Caco-2 (cell line): Measurements from ENCODE around the gene SMYD3. TPM values are rescaled to one million over a fixed set of nuclear protein-coding genes. Genes with fewer than 3 reads are reported as not detected.
A peak's percentile ranks its signal among the peaks of the same experiment; 100 is the strongest.

Experiments
- BruUV-seq: library from RNA; stranded (reverse); fragments of 400-500 nt; replicated peaks from 2 replicates; lab custom pipeline; 2021; lab: Mats Ljungman, UMichigan
- CTCF ChIA-PET: fragments of 300-600 bp; sonication (Branson Sonifier 250); formaldehyde crosslinking; loops from one replicate; lab custom pipeline; 2022; ENCODE audit warnings: antibody characterized with exemption; lab: Charles Lee
- POLR2A ChIA-PET: fragments of 300-600 bp; sonication (Branson Sonifier 250); formaldehyde crosslinking; loops from one replicate; lab custom pipeline; 2022; ENCODE audit warnings: antibody characterized with exemption; lab: Charles Lee
- DNase-seq, 2 experiments: peaks; one replicate each; pipeline versions ENCODE4 v3.0.0 to v3.0.0-alpha.2; 2020 to 2022
- H3K27me3 ChIP-seq: replicated peaks from 2 replicates; pipeline ENCODE4 v1.6.0; 2011; ENCODE audit warnings: low read length; ENCODE audit not compliant: control insufficient read depth, insufficient read depth
- H3K36me3 ChIP-seq: 2 replicates; pipeline ENCODE4 v1.5.1; 2011; ENCODE audit warnings: low read length; ENCODE audit not compliant: control insufficient read depth, insufficient read depth
- H3K4me1 ChIP-seq: fragments of 250-450 bp; sonication (Bioruptor Pico); 2 replicates; pipeline ENCODE4 v1.5.1; 2020; ENCODE audit warnings: mild to moderate bottlenecking
- H3K4me3 ChIP-seq: 2 replicates; pipeline ENCODE4 v1.5.1; 2011; ENCODE audit warnings: low read depth, mild to moderate bottlenecking, control low read depth, low read length
- H3K9me3 ChIP-seq: fragments of 250-450 bp; sonication (Bioruptor Pico); 2 replicates; pipeline ENCODE4 v1.5.1; 2020; ENCODE audit warnings: mild to moderate bottlenecking, moderate library complexity
- H3K27ac Mint-ChIP-seq: one replicate; pipeline ENCODE4 v1.8.0; 2022; ENCODE audit warnings: mixed read lengths; ENCODE audit not compliant: unreplicated experiment
- H3K27me3 Mint-ChIP-seq: one replicate; pipeline ENCODE4 v1.8.0; 2022; ENCODE audit warnings: mixed read lengths; ENCODE audit not compliant: insufficient read depth, unreplicated experiment
- H3K36me3 Mint-ChIP-seq: one replicate; pipeline ENCODE4 v1.8.0; 2022; ENCODE audit warnings: mild to moderate bottlenecking, mixed read lengths; ENCODE audit not compliant: insufficient read depth, unreplicated experiment
- H3K4me1 Mint-ChIP-seq: one replicate; pipeline ENCODE4 v1.8.0; 2022; ENCODE audit warnings: low read depth, mixed read lengths; ENCODE audit not compliant: unreplicated experiment
- H3K4me3 Mint-ChIP-seq: one replicate; pipeline ENCODE4 v1.8.0; 2022; ENCODE audit warnings: mild to moderate bottlenecking, moderate library complexity, mixed read lengths; ENCODE audit not compliant: unreplicated experiment
- H3K9me3 Mint-ChIP-seq: one replicate; pipeline ENCODE4 v1.8.0; 2022; ENCODE audit warnings: mixed read lengths; ENCODE audit not compliant: unreplicated experiment
- CTCF ChIP-seq, 2 experiments: fragments of 200-600 bp in 1 of 2; IDR thresholded peaks; 1 replicate in 1 of 2; 2 replicates in 1 of 2; pipeline versions ENCODE4 v1.5.1 to v1.8.0; 2011 to 2022; ENCODE audit warnings: antibody characterized with exemption in 1 of 2, control low read depth in 1 of 2, inconsistent platforms in 1 of 2, low read depth in 1 of 2, low read length in 1 of 2, mild to moderate bottlenecking in 1 of 2, moderate library complexity in 1 of 2; ENCODE audit not compliant: insufficient read depth in 1 of 2, severe bottlenecking in 1 of 2, unreplicated experiment in 1 of 2
- intact Hi-C: fragments of 100-400 bp; cut with micrococcal nuclease; formaldehyde crosslinking; loops from one replicate; pipeline ENCODE4 v1.10.0; 2022; ENCODE audit not compliant: unreplicated experiment
- total RNA-seq: library from RNA; stranded (reverse); gene quantifications from 2 replicates; pipeline ENCODE4 v1.2.3, GENCODE V29; 2022

SMYD3 gene
- total RNA-seq, 1 experiment from 2014 or later: 33.0 TPM

DNA sequence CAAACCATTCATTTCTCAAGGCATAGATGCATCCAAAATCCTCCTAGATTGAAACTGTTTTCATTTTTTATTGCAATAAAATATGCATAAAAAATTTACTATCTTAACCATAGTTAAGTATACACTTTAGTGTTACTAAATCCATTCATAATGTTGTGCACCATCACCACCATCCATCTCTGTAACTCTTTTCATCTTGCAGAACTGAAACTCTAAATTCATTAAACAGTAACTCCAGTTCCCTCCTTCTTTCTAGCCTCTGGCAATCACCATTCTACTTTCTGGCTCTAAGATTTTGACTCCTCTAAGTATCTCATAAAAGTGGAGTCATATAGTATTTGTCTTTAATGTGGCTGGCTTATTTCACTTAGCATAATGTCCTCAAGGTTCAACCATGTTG is 236.8 kb downstream of the SMYD3 start:
- H3K4me1 ChIP-seq: peaks cover 7% of the 10 kb centered on the region
- H3K9me3 Mint-ChIP-seq: peaks cover 10% of the 10 kb centered on the region
- no peak overlapping the region for H3K4me3 Mint-ChIP-seq
- ChIA-PET POLR2A (no interaction called here), CTCF (no interaction called here)
- DNase-seq: no peak
- H3K27me3 Mint-ChIP-seq: no peaks in the 10 kb centered on the region
- peaks cover 5% of the 10 kb centered on the region for H3K36me3 Mint-ChIP-seq
- no peak overlapping the region for H3K27ac Mint-ChIP-seq
- no peaks in the 10 kb centered on the region for H3K27me3 ChIP-seq
- H3K4me1 Mint-ChIP-seq: peaks cover 17% of the 10 kb centered on the region
- intact Hi-C loops: no loop called here
- H3K36me3 ChIP-seq: no peaks in the 10 kb centered on the region
- TF ChIP-seq CTCF (IDR thresholded peaks at IDR 0.05; ENCODE audit: insufficient read depth in 1 of 2, low read depth in 1 of 2, low read length in 1 of 2, severe bottlenecking in 1 of 2, unreplicated experiment in 1 of 2): no peak
- BruUV-seq: no TSS peak
- H3K9me3 ChIP-seq: peaks cover 4% of the 10 kb centered on the region; the same call in 1 of the 2 replicates
- no peak overlapping the region for H3K4me3 ChIP-seq

GRCh38 chr1:246269466-246269865 is 237.6 kb downstream of the SMYD3 start:
- Mint-ChIP-seq H3K27me3 (no peaks in the 10 kb centered on the region), H3K4me3 (no peak overlapping the region), H3K4me1 (peaks cover 17% of the 10 kb centered on the region), H3K36me3 (peaks cover 5% of the 10 kb centered on the region), H3K9me3 (peaks cover 10% of the 10 kb centered on the region), H3K27ac (no peak overlapping the region)
- TF ChIP-seq CTCF (IDR thresholded peaks at IDR 0.05; ENCODE audit: insufficient read depth in 1 of 2, low read depth in 1 of 2, low read length in 1 of 2, severe bottlenecking in 1 of 2, unreplicated experiment in 1 of 2): no peak
- intact Hi-C loops: no loop called here
- DNase-seq: no peak
- CTCF ChIA-PET: no interaction called here
- peaks cover 7% of the 10 kb centered on the region for H3K4me1 ChIP-seq
- peaks cover 4% of the 10 kb centered on the region; the same call in 1 of the 2 replicates for H3K9me3 ChIP-seq
- H3K27me3 ChIP-seq: no peaks in the 10 kb centered on the region
- POLR2A ChIA-PET: no interaction called here
- BruUV-seq: no TSS peak
- no peak overlapping the region for H3K4me3 ChIP-seq
- no peaks in the 10 kb centered on the region for H3K36me3 ChIP-seq

DNA sequence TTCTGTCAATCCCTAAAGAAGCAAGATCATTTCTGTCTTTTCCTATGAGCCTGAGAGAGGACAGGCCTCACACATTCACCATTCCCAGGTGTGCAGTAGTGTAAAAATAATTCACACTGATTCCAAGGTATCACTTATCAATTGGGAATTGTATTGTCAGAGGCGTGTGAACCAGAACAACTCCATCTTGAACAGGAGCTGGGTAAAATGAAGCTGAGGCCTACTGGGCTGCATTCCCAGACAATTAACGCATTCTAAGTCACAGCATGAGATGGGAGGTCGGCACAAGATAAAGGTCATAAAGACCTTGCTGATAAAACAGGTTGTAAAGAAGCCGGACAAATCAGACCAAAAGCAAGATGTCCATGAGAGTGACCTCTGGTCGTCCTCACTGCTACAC is 239.2 kb downstream of the SMYD3 start:
- Mint-ChIP-seq H3K36me3 (no peaks in the 10 kb centered on the region), H3K4me1 (peaks cover 17% of the 10 kb centered on the region), H3K4me3 (no peak overlapping the region), H3K9me3 (no peaks in the 10 kb centered on the region), H3K27me3 (no peaks in the 10 kb centered on the region), H3K27ac (peak overlapping the region; percentile 75)
- CTCF ChIA-PET: no interaction called here
- H3K9me3 ChIP-seq: peaks cover 4% of the 10 kb centered on the region; the same call in 1 of the 2 replicates
- POLR2A ChIA-PET: no interaction called here
- H3K4me1 ChIP-seq: peaks cover 7% of the 10 kb centered on the region
- no peak for TF ChIP-seq CTCF (IDR thresholded peaks at IDR 0.05; ENCODE audit: insufficient read depth in 1 of 2, low read depth in 1 of 2, low read length in 1 of 2, severe bottlenecking in 1 of 2, unreplicated experiment in 1 of 2)
- DNase-seq: peak; percentile 32 to 57
- H3K27me3 ChIP-seq: no peaks in the 10 kb centered on the region
- no TSS peak for BruUV-seq
- intact Hi-C loops: no loop called here
- H3K4me3 ChIP-seq: no peak overlapping the region
- no peaks in the 10 kb centered on the region for H3K36me3 ChIP-seq
